Panc1 (cell line): ENCODE measurements around the gene SLC5A6. TPM values are rescaled to one million over a fixed set of nuclear protein-coding genes. Genes with fewer than 3 reads are reported as not detected.

Experiments
- ATAC-seq: fragments of 200-7000 bp; cut with Tn5 transposase; 2 replicates; pipeline ENCODE4 v1.9.1; 2020; ENCODE audit warnings: mild to moderate bottlenecking, moderate library complexity
- BruUV-seq: library from RNA; stranded (reverse); fragments of 400-500 nt; replicated peaks from 2 replicates; lab custom pipeline; 2021; lab: Mats Ljungman, UMichigan
- CTCF ChIA-PET: fragments of 300-600 bp; sonication (Branson Sonifier 250); formaldehyde crosslinking; loops from one replicate; lab custom pipeline; 2022; ENCODE audit warnings: antibody characterized with exemption; lab: Charles Lee
- POLR2A ChIA-PET: fragments of 300-600 bp; sonication (Branson Sonifier 250); formaldehyde crosslinking; loops from one replicate; lab custom pipeline; 2022; ENCODE audit warnings: antibody characterized with exemption; lab: Charles Lee
- DNase-seq: peaks from one replicate; pipeline ENCODE4 v3.0.0-alpha.2; 2010; ENCODE audit warnings: low read depth, low spot score
- H3K27ac ChIP-seq: 2 replicates; pipeline ENCODE4 v1.5.1; 2011; ENCODE audit warnings: mild to moderate bottlenecking, low read length, inconsistent platforms
- H3K27me3 ChIP-seq: fragments of 200-500 bp; sonication (Bioruptor generic); 2 replicates; pipeline ENCODE4 v1.6.0; 2014; ENCODE audit warnings: low read length, inconsistent platforms; ENCODE audit not compliant: control insufficient read depth, insufficient read depth
- H3K36me3 ChIP-seq: fragments of 200-500 bp; sonication (Bioruptor generic); 2 replicates; pipeline ENCODE4 v1.5.1; 2014; ENCODE audit warnings: inconsistent platforms, mild to moderate bottlenecking, low read length, moderate library complexity; ENCODE audit not compliant: control insufficient read depth, insufficient read depth
- H3K4me1 ChIP-seq: 2 replicates; pipeline ENCODE4 v1.5.1; 2011; ENCODE audit warnings: inconsistent platforms, mild to moderate bottlenecking, low read length, moderate library complexity; ENCODE audit not compliant: control insufficient read depth, insufficient read depth
- H3K4me3 ChIP-seq, 2 experiments: 2 replicates each; pipeline ENCODE4 v1.5.1; 2011 to 2012; ENCODE audit warnings: low read depth in 2 of 2, low read length in 2 of 2, mild to moderate bottlenecking in 2 of 2, inconsistent platforms in 1 of 2, moderate library complexity in 1 of 2
- H3K9me3 ChIP-seq: fragments of 200-500 bp; sonication (Bioruptor generic); 2 replicates; pipeline ENCODE4 v1.5.1; 2014; ENCODE audit warnings: low read depth, mild to moderate bottlenecking, inconsistent platforms, low read length, moderate library complexity; ENCODE audit not compliant: control insufficient read depth, insufficient read depth
- CTCF ChIP-seq: fragments of 450-650 bp; IDR thresholded peaks from 2 replicates; pipeline ENCODE4 v1.5.1; 2017; ENCODE audit warnings: mild to moderate bottlenecking
- POLR2AphosphoS5 ChIP-seq: IDR thresholded peaks from 2 replicates; pipeline ENCODE4 v1.6.1; 2012; ENCODE audit warnings: mild to moderate bottlenecking, low read depth, low read length, moderate library complexity
- REST ChIP-seq, 2 experiments: IDR thresholded peaks; 2 replicates each; pipeline ENCODE4 v1.6.1; 2011 to 2012; ENCODE audit warnings: low read depth in 2 of 2, control low read depth in 1 of 2, low read length in 1 of 2, mild to moderate bottlenecking in 1 of 2, moderate library complexity in 1 of 2; ENCODE audit not compliant: insufficient read depth in 1 of 2
- SIN3A ChIP-seq: IDR thresholded peaks from 2 replicates; pipeline ENCODE4 v1.6.1; 2012; ENCODE audit warnings: low read depth, mild to moderate bottlenecking, low read length, moderate library complexity, borderline replicate concordance; ENCODE audit not compliant: insufficient read depth
- TCF7L2 ChIP-seq: IDR thresholded peaks from 2 replicates; pipeline ENCODE4 v1.6.1; 2011; ENCODE audit warnings: mild to moderate bottlenecking, low read depth, low read length, inconsistent platforms
- in situ Hi-C: cut with HindIII; loops from 2 replicates; pipeline ENCODE4 v1.10.0; 2016; ENCODE audit warnings: low sequenced_read_pairs, low pct_unique_long_range_greater_than_20kb
- intact Hi-C: fragments of 100-400 bp; cut with micrococcal nuclease; formaldehyde crosslinking; loops from one replicate; pipeline ENCODE4 v1.10.0; 2022; ENCODE audit not compliant: unreplicated experiment
- total RNA-seq: library from RNA; stranded (reverse); gene quantifications from one replicate; pipeline ENCODE4 v1.2.1, GENCODE V29; 2021; ENCODE audit not compliant: unreplicated experiment

The SLC5A6 gene
- total RNA-seq, 1 experiment from 2014 or later = 74.5 TPM

- Histone ChIP-seq H3K27me3 (no peaks in the 10 kb centered on the region), H3K9me3 (no peaks in the 10 kb centered on the region), H3K4me3 (no peak overlapping the region), H3K36me3 (no peaks in the 10 kb centered on the region), H3K27ac (no peak overlapping the region), H3K4me1 (no peaks in the 10 kb centered on the region)
- ChIA-PET POLR2A (interaction anchor here (0.6 kb wide), 1 partner anchor 72 kb away, joined by 11 read pairs; no protein-coding TSS in a partner anchor), CTCF (interaction anchor here (0.5 to 1.1 kb wide), 3 partner anchors 15 to 32 kb away, joined by 3 to 4 read pairs (median 3); no protein-coding TSS in a partner anchor)
- DNase-seq (no peak), ATAC-seq (no peak)
- BruUV-seq = no TSS peak
- TF ChIP-seq CTCF = no peak
- TF ChIP-seq SIN3A = no peak
- TF ChIP-seq REST (IDR thresholded peaks at IDR 0.05; ENCODE audit: insufficient read depth in 1 of 2, low read depth in 2 of 2, low read length in 1 of 2) = no peak
- no peak for TF ChIP-seq TCF7L2
- TF ChIP-seq POLR2AphosphoS5 = no peak
- intact Hi-C loops = no loop called here
- in situ Hi-C loops = no loop called here
Observed at GRCh38 chr2:27159271-27159670, 52.8 kb downstream of the SLC5A6 start.

- ChIA-PET CTCF (interaction anchor here (0.7 to 1.0 kb wide), 2 partner anchors 14 to 16 kb away, joined by 3 read pairs; no protein-coding TSS in a partner anchor), POLR2A (interaction anchor here (0.6 to 0.7 kb wide), 2 partner anchors 71 to 201 kb away, joined by 4 to 11 read pairs; no protein-coding TSS in a partner anchor)
- Histone ChIP-seq H3K36me3 (no peaks in the 10 kb centered on the region), H3K27ac (no peak overlapping the region), H3K27me3 (no peaks in the 10 kb centered on the region), H3K4me1 (no peaks in the 10 kb centered on the region), H3K4me3 (no peak overlapping the region), H3K9me3 (no peaks in the 10 kb centered on the region)
- no TSS peak for BruUV-seq
- in situ Hi-C loops = no loop called here
- DNase-seq (no peak), ATAC-seq (no peak)
- intact Hi-C loops = no loop called here
- TF ChIP-seq TCF7L2 = no peak
Observed at GRCh38 chr2:27158468-27158867, 53.6 kb downstream of the SLC5A6 start.

- Histone ChIP-seq H3K4me1 (no peaks in the 10 kb centered on the region), H3K9me3 (no peaks in the 10 kb centered on the region), H3K27ac (no peak overlapping the region), H3K4me3 (no peak overlapping the region), H3K36me3 (no peaks in the 10 kb centered on the region), H3K27me3 (no peaks in the 10 kb centered on the region)
- intact Hi-C loops (no loop called here), in situ Hi-C loops (no loop called here)
- CTCF ChIA-PET = no interaction called here
- POLR2A ChIA-PET = no interaction called here
- no peak for TF ChIP-seq CTCF
- no peak for TF ChIP-seq TCF7L2
- TF ChIP-seq SIN3A = no peak
- TF ChIP-seq REST (IDR thresholded peaks at IDR 0.05; ENCODE audit: insufficient read depth in 1 of 2, low read depth in 2 of 2, low read length in 1 of 2) = no peak
- TF ChIP-seq POLR2AphosphoS5 = no peak
- no peak for ATAC-seq
- BruUV-seq = no TSS peak
- DNase-seq = no peak
Observed at GRCh38 chr2:27155069-27155520, 57.0 kb downstream of the SLC5A6 start.
